Measurements from ENCODE around the gene CROCC2.

DNA sequence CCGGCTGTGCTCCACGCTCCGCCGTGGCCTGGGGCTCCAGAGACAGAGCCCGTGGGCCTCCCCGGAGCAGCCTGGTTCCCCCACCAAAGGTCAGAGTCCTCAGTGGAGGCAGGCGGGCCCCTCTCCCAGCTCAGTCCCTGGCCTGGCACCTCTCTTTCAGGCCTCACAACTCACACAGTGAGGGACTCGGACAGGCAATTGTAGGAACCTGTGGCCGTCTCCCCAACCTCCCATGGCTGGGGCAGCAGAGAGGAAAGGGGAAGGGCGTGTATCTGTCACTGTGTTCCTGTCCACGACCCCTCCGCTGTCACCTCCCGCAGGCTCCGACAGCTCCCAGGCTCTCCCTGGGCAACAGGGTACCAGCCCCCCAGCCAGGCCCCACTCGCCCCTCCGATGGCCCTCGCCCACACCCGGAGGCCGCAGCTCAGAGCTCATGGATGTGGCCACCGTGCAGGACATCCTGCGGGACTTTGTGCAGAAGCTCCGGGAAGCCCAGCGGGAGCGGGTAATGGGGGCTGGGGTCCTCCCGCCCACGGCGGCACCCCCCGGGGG is 59.8 kb downstream of the CROCC2 start:
- no peak for TF ChIP-seq EZH2 (IDR thresholded peaks at IDR 0.05; ENCODE audit: low read length)
- TF ChIP-seq, protein P1, sequence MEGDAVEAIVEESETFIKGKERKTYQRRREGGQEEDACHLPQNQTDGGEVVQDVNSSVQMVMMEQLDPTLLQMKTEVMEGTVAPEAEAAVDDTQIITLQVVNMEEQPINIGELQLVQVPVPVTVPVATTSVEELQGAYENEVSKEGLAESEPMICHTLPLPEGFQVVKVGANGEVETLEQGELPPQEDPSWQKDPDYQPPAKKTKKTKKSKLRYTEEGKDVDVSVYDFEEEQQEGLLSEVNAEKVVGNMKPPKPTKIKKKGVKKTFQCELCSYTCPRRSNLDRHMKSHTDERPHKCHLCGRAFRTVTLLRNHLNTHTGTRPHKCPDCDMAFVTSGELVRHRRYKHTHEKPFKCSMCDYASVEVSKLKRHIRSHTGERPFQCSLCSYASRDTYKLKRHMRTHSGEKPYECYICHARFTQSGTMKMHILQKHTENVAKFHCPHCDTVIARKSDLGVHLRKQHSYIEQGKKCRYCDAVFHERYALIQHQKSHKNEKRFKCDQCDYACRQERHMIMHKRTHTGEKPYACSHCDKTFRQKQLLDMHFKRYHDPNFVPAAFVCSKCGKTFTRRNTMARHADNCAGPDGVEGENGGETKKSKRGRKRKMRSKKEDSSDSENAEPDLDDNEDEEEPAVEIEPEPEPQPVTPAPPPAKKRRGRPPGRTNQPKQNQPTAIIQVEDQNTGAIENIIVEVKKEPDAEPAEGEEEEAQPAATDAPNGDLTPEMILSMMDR (optimal IDR thresholded peaks at IDR 0.05 in 1 of 3, IDR thresholded peaks at IDR 0.05 in 1 of 3, conservative IDR thresholded peaks at IDR 0.05 in 1 of 3; ENCODE audit: extremely low read depth in 1 of 3, insufficient read depth in 2 of 3, low read length in 3 of 3) = no peak

All from keratinocyte (primary cell).